K562 (cell line): ENCODE measurements around the gene CCDC78. TPM values are rescaled to one million over a fixed set of nuclear protein-coding genes. Genes with fewer than 3 reads are reported as not detected.

ENCODE experiments used
- BHLHE40 ChIP-seq: IDR thresholded peaks from 2 replicates; pipeline ENCODE4 v1.6.1; 2011; ENCODE audit warnings: low read length, improper control_type of control experiment
- CBFA2T3 ChIP-seq: fragments of 450-650 bp; IDR thresholded peaks from 2 replicates; pipeline ENCODE4 v1.6.1; 2017
- CBX1 ChIP-seq: sonication (generic); IDR thresholded peaks from 2 replicates; pipeline ENCODE4 v1.6.1; 2016; ENCODE audit warnings: antibody characterized with exemption, low read depth, mild to moderate bottlenecking
- DLX4 ChIP-seq: fragments of 250-450 bp; sonication (Bioruptor Pico); IDR thresholded peaks from 2 replicates; pipeline ENCODE4 v1.6.1; 2021; ENCODE audit warnings: mild to moderate bottlenecking
- GTF2A2 ChIP-seq: IDR thresholded peaks from 2 replicates; pipeline ENCODE4 v1.6.1; 2016; ENCODE audit warnings: mild to moderate bottlenecking, missing genetic modification characterization, missing compliant biosample characterization
- HNRNPL ChIP-seq: fragments of 200-400 bp; formaldehyde crosslinking; IDR thresholded peaks from 2 replicates; pipeline ENCODE4 v1.6.1; 2017; ENCODE audit warnings: low read depth, mild to moderate bottlenecking, low read length
- HNRNPUL1 ChIP-seq: fragments of 200-400 bp; formaldehyde crosslinking; IDR thresholded peaks from 2 replicates; pipeline ENCODE4 v1.6.1; 2017; ENCODE audit warnings: low read length
- KDM2B ChIP-seq: fragments of 250-450 bp; sonication (Bioruptor Pico); IDR thresholded peaks from 2 replicates; pipeline ENCODE4 v1.8.0; 2021; ENCODE audit warnings: mild to moderate bottlenecking, moderate library complexity
- MECOM ChIP-seq: fragments of 250-450 bp; sonication (Bioruptor Pico); IDR thresholded peaks from 2 replicates; pipeline ENCODE4 v1.8.0; 2022; ENCODE audit warnings: inconsistent platforms
- NFIX ChIP-seq: fragments of 250-450 bp; sonication (Bioruptor Pico); IDR thresholded peaks from 2 replicates; pipeline ENCODE4 v1.4.0; 2020; ENCODE audit warnings: low read depth, mild to moderate bottlenecking, moderate library complexity
- NR0B1 ChIP-seq: fragments of 450-650 bp; IDR thresholded peaks from one replicate; pipeline ENCODE4 v1.6.1; 2018; ENCODE audit warnings: mild to moderate bottlenecking, moderate library complexity; ENCODE audit not compliant: partially characterized antibody
- TARDBP ChIP-seq: fragments of 450-650 bp; IDR thresholded peaks from 2 replicates; pipeline ENCODE4 v1.6.1; 2016
- TCF7 ChIP-seq: sonication (generic); IDR thresholded peaks from 2 replicates; pipeline ENCODE4 v1.6.1; 2016; ENCODE audit warnings: antibody characterized with exemption, borderline replicate concordance
- THRA ChIP-seq: fragments of 450-650 bp; IDR thresholded peaks from 2 replicates; pipeline ENCODE4 v1.6.1; 2017; ENCODE audit warnings: mild to moderate bottlenecking, moderate library complexity
- ZC3H4 ChIP-seq: sonication (generic); formaldehyde crosslinking; IDR thresholded peaks from 2 replicates; pipeline ENCODE4 v1.9.0; 2021; ENCODE audit warnings: missing genetic modification reagents, borderline replicate concordance
- ZFX ChIP-seq: sonication (generic); formaldehyde crosslinking; IDR thresholded peaks from 2 replicates; pipeline ENCODE4 v1.8.0; 2022; ENCODE audit warnings: mild to moderate bottlenecking, missing genetic modification reagents, moderate library complexity
- ZKSCAN1 ChIP-seq: fragments of 150-350 bp; IDR thresholded peaks from 2 replicates; pipeline ENCODE4 v1.6.1; 2016; ENCODE audit warnings: low read depth, low read length
- ZNF175 ChIP-seq: fragments of 200-800 bp; sonication (Bioruptor generic); IDR thresholded peaks from 2 replicates; pipeline ENCODE4 v1.6.1; 2016; ENCODE audit warnings: low read depth, mild to moderate bottlenecking, missing genetic modification characterization, missing compliant biosample characterization
- ZNF398 ChIP-seq: fragments of 250-450 bp; sonication (Bioruptor Pico); IDR thresholded peaks from 2 replicates; pipeline ENCODE4 v1.8.0; 2021; ENCODE audit warnings: moderate library complexity, mild to moderate bottlenecking, inconsistent platforms
- ZNF518B ChIP-seq: fragments of 250-450 bp; sonication (Bioruptor Pico); IDR thresholded peaks from 2 replicates; pipeline ENCODE4 v1.5.0; 2021; ENCODE audit warnings: mild to moderate bottlenecking, moderate library complexity
- polyA plus RNA-seq, 8 experiments: library from polyadenylated mRNA; depleted of rRNA in 4 of 8; stranded (reverse) in 5 of 8; unstranded in 3 of 8; fragments of >200 nt; fragmentation: Nextera tagmentation in 2 of 8; fragmentation: Illumina TruSeq in 1 of 8; extraction: Ambion mirVana in 2 of 8; extraction: Trizol in 1 of 8; gene quantifications; 2 replicates each; pipeline versions ENCODE4 v1.2.1 to v1.2.3, GENCODE V29; 2011 to 2014; ENCODE audit warnings: inconsistent platforms in 1 of 8, missing spikeins in 1 of 8
- total RNA-seq, 7 experiments: library from RNA; depleted of rRNA in 6 of 7; stranded (reverse); fragments of >200 nt in 6 of 7; fragmentation: Illumina TruSeq in 2 of 7; extraction: Trizol in 2 of 7; gene quantifications; 2 replicates each; pipeline versions ENCODE4 v1.2.1 to v1.2.3, GENCODE V29; 2011 to 2021; ENCODE audit warnings: low replicate concordance in 1 of 7

Gene CCDC78
- total and polyA plus RNA-seq, 9 of the 15 experiments (the other 6 are each of a cell fraction or from before 2014, with no cell fraction given): 0.24 to 17.7 (median 2.9) TPM

DNA sequence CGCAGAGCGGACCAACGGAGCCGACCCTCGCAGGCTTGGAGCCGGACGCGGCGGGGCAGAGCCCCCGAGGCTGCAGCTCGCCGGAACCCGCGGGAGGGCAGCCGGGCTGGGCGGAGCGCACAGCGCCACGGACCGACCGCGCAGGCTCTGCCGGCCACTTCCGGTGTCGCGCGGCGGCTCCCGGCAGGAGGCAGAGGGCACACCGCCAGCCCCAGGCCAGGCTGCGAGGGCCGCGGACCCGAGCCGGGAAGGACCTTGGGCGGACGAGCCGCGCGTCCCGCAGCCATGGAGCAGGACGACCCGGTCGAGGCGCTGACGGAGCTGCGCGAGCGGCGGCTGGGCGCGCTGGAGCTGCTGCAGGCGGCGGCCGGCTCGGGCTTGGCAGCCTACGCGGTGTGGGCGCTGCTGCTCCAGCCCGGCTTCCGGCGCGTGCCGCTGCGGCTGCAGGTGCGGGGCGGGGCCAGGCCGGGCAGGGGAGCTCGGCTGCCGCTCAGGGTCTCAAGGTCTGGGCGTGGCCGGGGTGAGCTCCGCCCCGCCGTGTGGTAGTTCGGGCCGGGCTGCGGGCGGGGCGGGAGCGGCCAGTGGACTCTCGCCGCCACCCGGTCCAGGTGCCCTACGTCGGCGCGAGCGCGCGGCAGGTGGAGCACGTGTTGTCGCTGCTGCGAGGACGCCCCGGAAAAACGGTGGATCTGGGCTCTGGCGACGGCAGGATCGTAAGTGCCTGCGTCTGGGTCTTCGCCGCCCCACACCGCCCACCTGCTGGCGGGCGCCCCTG is 5.1 kb downstream of the CCDC78 start, which contains the start of gene ANTKMT (continued):
- TF ChIP-seq ZKSCAN1 (no peak; the same call in 1 of the 2 replicates), DLX4 (no peak), ZNF398 (CRISPR knock-in tag) (no peak), KDM2B (CRISPR knock-in tag) (0 out of 2 replicates have a peak, but pooled peaks have one; percentile 65), GTF2A2 (tag) (peak; percentile 61; the same call in 1 of the 2 replicates), NR0B1 (no peak), CBX1 (peak; percentile 16; the same call in 1 of the 2 replicates), NFIX (CRISPR knock-in tag) (no peak), BHLHE40 (peak; percentile 89), TCF7 (no peak), HNRNPUL1 (no peak), ZNF175 (no peak), TARDBP (no peak; the same call in 1 of the 2 replicates), MECOM (no peak), CBFA2T3 (no peak), ZNF518B (CRISPR knock-in tag) (no peak), THRA (no peak), HNRNPL (peak; percentile 89), ZFX (CRISPR knock-in tag) (peak; percentile 92), ZC3H4 (0 out of 2 replicates have a peak, but pooled peaks have one; percentile 59)
